Muscle of arm (tissue), 12 donors: ENCODE data around the gene STUM. TPM values are rescaled to one million over a fixed set of nuclear protein-coding genes. Genes with fewer than 3 reads are reported as not detected.
"Not testable (repeated sequence)": the region's sequence is repeated elsewhere in the genome, so short reads cannot be mapped to it uniquely, and the experiment has no call there.

Source experiments
- DNase-seq: peaks from one replicate; pipeline ENCODE4 v3.0.0-alpha.2; 2013
- polyA plus RNA-seq, 12 donors: library from polyadenylated mRNA; unstranded; fragments of 120-200 nt; gene quantifications; one replicate each; pipeline ENCODE4 v1.2.1, GENCODE V29; 2013; ENCODE audit not compliant: insufficient read length in 12 of 12

The STUM gene
- polyA plus RNA-seq, 12 donors: 6.2 to 19.8 (median 12.9) TPM; not detected in 1

DNA sequence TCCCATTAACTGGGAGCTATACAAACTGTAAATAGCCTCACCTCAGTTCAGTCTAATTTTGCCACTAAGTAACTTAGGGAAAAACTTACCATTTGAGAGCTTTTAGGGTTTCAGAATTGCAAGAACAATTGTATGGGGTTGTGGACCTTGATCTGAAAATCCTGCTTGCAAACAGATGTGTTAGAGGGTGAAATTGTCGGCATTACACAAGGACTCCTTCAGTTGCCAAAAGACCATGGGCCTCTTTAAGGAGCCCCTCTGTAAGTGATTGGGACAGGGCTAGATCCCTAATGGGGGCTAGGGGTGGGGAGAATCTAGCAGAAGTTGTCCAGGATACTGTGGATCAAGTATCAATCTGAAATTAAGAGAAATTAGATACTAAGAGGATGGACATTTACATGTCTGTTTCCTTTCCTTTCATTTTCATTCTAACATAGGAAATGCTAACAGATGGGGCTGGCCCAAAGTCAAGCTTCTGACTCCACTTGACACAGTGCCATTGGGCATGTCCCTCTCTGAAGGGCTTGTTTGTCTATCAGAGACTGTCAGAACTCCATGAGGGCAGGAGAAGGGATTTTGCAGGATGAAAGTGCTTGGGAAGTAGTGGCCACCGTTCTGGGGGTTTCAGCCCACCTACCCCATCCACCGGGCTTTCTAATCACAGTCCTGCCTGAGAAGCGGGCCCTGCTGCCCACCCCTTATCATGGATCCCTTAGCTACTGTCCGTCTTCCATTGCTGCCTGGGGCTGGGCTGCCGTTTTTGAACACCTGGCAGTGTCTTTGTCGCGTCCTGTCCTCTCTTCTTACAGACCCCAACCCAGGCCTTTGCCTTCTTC lies 54.7 kb downstream of the STUM start:
- peak; percentile 82 for DNase-seq

GRCh38 chr1:226603858-226604559 lies 55.4 kb downstream of the STUM start:
- DNase-seq: no peak

DNA sequence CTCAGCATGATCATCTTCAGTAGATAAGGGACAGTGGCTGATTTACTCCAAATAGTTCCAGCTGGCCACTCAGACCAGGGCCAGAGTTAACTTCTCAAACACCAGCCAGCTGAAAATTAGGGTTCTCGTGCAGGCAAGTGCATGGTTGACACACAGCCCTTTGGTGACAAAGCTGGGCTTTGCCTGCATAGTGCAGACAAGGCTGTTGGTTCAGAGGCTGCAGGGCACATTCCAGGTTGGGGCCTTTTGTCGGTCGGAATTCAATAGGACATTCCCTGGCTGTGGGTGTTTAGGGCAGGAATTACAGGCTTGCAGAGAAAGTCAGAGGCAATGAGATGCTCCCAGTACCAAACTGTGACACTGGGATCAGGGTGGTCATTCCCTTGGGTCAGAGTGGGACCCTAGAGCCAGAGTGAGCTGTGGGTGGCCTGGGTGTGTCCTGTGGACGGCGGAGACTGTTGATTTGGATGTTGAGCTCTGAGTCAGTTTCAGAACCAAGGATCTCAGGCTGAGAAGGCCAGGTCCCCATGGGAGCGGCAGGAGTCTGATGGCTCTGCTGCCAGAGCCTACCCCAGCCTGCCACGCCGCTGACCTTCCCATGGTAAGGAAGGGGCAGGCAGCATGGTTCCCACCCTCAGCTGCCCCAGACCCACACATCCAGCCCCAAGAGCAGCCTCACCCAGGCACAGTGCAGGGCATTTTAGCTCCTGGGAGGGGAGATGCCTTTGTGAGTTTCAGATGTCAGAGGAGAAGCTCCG lies 56.2 kb downstream of the STUM start:
- DNase-seq: no peak

- no peak for DNase-seq
Observed at GRCh38 chr1:226605318-226605950, 56.9 kb downstream of the STUM start.

- peak; percentile 39 for DNase-seq
Observed at GRCh38 chr1:226606311-226607267, 58.0 kb downstream of the STUM start.

GRCh38 chr1:226607268-226607660 lies 58.7 kb downstream of the STUM start:
- DNase-seq: no peak

GRCh38 chr1:226607821-226608220 lies 59.3 kb downstream of the STUM start:
- no peak for DNase-seq

- DNase-seq: peak; percentile 55
Observed at GRCh38 chr1:226608699-226609505, 60.3 kb downstream of the STUM start.

- DNase-seq: no peak
Observed at GRCh38 chr1:226609836-226610455, 61.4 kb downstream of the STUM start.

GRCh38 chr1:226610671-226611070 lies 62.1 kb downstream of the STUM start:
- no peak for DNase-seq

DNA sequence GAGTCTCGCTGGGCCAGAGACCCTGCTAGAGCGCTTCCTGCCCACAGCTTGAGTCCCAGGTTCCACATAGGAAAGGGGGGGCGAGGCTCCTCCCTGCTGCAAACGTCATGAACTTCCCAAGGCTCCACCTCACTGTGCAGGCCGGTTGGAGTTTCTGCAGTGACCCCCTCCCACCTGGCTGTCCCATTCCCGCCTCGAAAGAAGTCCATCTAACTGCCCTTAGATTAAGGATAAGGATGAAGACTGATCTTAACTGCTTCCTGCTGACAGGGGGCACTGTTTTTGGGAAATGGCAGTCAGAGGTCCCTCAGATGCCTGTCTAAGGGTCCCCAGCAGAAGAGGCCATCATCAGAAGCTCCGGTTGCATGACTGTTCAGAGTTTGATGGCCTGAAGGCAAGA lies 62.7 kb downstream of the STUM start:
- DNase-seq: no peak

- DNase-seq: not testable (repeated sequence)
Observed at GRCh38 chr1:226611980-226612379, 63.4 kb downstream of the STUM start.

GRCh38 chr1:226615876-226616275 lies 67.3 kb downstream of the STUM start:
- DNase-seq: no peak

- DNase-seq: no peak
Observed at GRCh38 chr1:226616636-226617035, 68.1 kb downstream of the STUM start.

DNA sequence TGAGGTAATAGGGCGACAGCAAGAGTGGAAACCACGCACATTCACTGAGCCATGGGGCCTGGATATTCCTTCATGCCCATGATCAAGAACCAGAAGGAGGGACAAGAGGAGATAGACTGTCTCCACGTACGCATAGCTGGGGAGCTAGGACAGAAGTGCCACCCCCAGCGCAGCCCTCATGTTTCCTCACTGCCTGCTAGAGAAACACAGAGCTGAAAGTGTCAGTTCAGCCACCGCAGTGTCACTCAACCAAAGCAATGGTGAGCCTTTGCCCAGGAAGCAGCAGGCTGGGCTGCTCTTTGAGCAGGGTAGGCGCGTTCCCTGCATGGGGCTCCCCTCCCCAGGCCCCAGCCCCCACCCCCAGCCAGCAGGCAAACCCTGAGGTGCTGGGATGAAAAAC lies 68.5 kb downstream of the STUM start:
- DNase-seq: no peak

DNA sequence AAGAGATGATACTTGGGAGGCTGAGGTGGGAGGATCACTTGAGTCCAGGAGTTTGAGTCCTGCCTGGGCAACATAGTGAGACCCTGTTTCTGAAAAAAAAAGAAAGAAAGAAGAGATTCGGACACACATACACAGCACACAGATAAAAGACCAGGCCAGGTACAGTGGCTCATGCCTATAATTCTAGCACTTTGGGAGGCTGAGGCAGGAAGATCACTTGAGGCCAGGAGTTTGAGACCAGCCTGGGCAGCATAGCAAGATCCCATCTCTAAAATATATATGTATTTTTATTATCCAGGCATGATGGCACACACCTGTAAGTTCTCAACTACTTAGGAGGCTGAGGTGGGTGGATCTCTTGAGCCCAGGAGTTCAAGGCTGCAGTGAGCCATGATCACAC lies 69.2 kb downstream of the STUM start:
- not testable (repeated sequence) for DNase-seq

DNA sequence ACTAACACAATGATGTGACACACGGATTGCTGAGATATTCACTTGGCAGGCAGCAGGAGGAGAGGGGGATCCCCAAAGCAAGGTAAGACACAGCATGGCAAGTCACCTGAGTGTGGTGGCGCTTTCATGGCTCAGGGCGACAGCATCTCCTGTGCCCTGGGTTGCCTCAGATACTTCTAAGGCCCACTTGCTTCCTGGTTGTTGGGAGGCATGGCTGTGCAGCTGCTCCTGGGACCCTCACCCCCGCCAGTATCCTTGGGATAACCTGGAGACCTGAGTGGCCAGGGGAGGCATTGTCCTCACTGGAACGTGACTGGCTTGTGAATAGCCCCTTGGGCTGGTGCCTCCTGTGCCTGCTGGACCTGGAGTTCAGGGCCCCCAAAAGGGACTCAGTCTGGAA lies 69.8 kb downstream of the STUM start:
- DNase-seq: no peak

DNA sequence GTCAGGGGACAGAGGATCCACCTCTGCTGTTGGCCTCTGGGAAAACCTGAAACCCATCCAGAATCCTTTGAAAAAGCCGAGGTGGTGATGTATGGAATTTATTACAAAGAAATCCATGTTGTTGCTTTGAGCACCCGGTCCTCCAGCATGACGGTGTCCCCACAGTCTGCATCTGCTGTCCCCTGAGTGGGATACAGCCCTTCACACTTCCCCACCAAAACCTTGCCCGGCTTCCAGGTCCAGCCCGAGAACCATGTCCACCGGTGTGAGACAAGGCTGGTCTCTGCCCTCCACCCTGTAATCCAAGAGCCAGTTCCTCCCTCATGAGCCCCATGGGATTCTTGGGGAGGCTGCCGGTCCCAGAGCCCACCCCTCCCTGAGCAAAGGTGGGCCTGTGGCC lies 70.5 kb downstream of the STUM start:
- no peak for DNase-seq

- no peak for DNase-seq
Observed at GRCh38 chr1:226622012-226622411, 73.4 kb downstream of the STUM start.
